Right lobe of liver (tissue), 4 donors: ENCODE results near the gene KIAA1671.

Experiments
- POLR2A ChIP-seq: fragments of 450-650 bp; IDR thresholded peaks from one replicate; pipeline ENCODE4 v1.6.1; 2017; ENCODE audit warnings: antibody characterized with exemption, mild to moderate bottlenecking
- TF ChIP-seq, protein P1 (sequence below), 4 donors: fragments of 200-600 bp in 3 of 4; fragments of 450-650 bp in 1 of 4; IDR thresholded peaks; one replicate each; pipeline versions ENCODE4 v1.5.1 to v1.8.0; 2016 to 2022; ENCODE audit warnings: antibody characterized with exemption in 4 of 4, mild to moderate bottlenecking in 2 of 4
- donor health status: DM: no; HTN: no; CAD: no.
- donor health status: DM: no; HTN: no; CAD: no.
- donor health status: DM: no; HTN: yes; CAD: no.

DNA sequence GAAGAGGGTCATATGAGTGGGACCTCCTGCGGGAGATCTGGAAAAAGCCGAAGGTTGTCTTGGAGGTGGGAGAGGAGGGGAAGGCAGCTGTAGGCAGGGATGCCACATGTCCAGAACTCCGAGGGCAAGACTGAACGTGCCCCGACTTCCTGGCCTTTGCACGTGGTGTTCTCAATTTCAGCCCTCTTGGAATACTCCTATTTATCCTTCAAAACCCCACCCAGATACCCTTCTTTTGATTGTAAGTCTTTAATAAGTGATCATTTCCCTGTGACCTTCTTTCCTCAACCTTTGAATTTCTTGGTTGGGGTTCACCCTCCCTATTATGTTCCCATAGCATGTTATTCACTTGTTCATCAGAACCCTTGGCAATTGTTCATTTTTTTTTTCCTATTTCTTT, 151.9 kb downstream of the KIAA1671 start:
- TF ChIP-seq, protein P1, sequence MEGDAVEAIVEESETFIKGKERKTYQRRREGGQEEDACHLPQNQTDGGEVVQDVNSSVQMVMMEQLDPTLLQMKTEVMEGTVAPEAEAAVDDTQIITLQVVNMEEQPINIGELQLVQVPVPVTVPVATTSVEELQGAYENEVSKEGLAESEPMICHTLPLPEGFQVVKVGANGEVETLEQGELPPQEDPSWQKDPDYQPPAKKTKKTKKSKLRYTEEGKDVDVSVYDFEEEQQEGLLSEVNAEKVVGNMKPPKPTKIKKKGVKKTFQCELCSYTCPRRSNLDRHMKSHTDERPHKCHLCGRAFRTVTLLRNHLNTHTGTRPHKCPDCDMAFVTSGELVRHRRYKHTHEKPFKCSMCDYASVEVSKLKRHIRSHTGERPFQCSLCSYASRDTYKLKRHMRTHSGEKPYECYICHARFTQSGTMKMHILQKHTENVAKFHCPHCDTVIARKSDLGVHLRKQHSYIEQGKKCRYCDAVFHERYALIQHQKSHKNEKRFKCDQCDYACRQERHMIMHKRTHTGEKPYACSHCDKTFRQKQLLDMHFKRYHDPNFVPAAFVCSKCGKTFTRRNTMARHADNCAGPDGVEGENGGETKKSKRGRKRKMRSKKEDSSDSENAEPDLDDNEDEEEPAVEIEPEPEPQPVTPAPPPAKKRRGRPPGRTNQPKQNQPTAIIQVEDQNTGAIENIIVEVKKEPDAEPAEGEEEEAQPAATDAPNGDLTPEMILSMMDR (IDR thresholded peaks at IDR 0.05): no peak
- no peak for TF ChIP-seq POLR2A
